Mesenchymal stem cell (in vitro differentiated cells and primary cell): Measurements from ENCODE around the gene IL12RB1.

Source experiments
- DNase-seq: peaks from one replicate; pipeline ENCODE4 v3.0.0-alpha.2; 2013
- H2AFZ ChIP-seq: one replicate; pipeline ENCODE4 v1.6.1; 2013; ENCODE audit warnings: low read depth, mild to moderate bottlenecking, control low read depth, inconsistent platforms, low read length, moderate library complexity
- H2AK5ac ChIP-seq: 2 replicates; pipeline ENCODE4 v1.6.1; 2013; ENCODE audit warnings: low read length, moderate library complexity, mild to moderate bottlenecking, inconsistent platforms; ENCODE audit not compliant: severe bottlenecking
- H2BK120ac ChIP-seq: one replicate; pipeline ENCODE4 v1.6.1; 2013; ENCODE audit warnings: low read depth, mild to moderate bottlenecking, inconsistent platforms, low read length, moderate library complexity
- H2BK12ac ChIP-seq, 2 experiments: one replicate each; pipeline ENCODE4 v1.6.1; 2013; ENCODE audit warnings: inconsistent platforms in 2 of 2, low read length in 2 of 2, mild to moderate bottlenecking in 2 of 2, moderate library complexity in 2 of 2, control low read depth in 1 of 2
- H2BK15ac ChIP-seq: one replicate; pipeline ENCODE4 v1.6.1; 2013; ENCODE audit warnings: mild to moderate bottlenecking, low read depth, inconsistent platforms; ENCODE audit not compliant: poor library complexity, severe bottlenecking
- H2BK5ac ChIP-seq: 2 replicates; pipeline ENCODE4 v1.6.1; 2013; ENCODE audit warnings: low read depth, mild to moderate bottlenecking, low read length, control low read depth, inconsistent platforms; ENCODE audit not compliant: poor library complexity, severe bottlenecking
- H3K14ac ChIP-seq, 2 experiments: one replicate each; pipeline ENCODE4 v1.6.1; 2013; ENCODE audit warnings: inconsistent platforms in 2 of 2, low read length in 2 of 2, control low read depth in 1 of 2, mild to moderate bottlenecking in 1 of 2, moderate library complexity in 1 of 2
- H3K18ac ChIP-seq, 2 experiments: one replicate each; pipeline ENCODE4 v1.6.1; 2013; ENCODE audit warnings: inconsistent platforms in 2 of 2, low read length in 2 of 2, control low read depth in 1 of 2, low read depth in 1 of 2, mild to moderate bottlenecking in 1 of 2
- H3K23ac ChIP-seq, 2 experiments: one replicate each; pipeline ENCODE4 v1.6.1; 2013; ENCODE audit warnings: inconsistent platforms in 2 of 2, low read length in 2 of 2, mild to moderate bottlenecking in 2 of 2, moderate library complexity in 2 of 2, control low read depth in 1 of 2
- H3K27ac ChIP-seq: 2 replicates; pipeline ENCODE4 v1.5.1; 2013; ENCODE audit warnings: mild to moderate bottlenecking, moderate library complexity, low read length, control low read depth, inconsistent platforms; ENCODE audit not compliant: poor library complexity, severe bottlenecking
- H3K27me3 ChIP-seq, 2 experiments: 2 replicates each; pipeline versions ENCODE4 v1.6.1 to v1.7.0; 2013; ENCODE audit warnings: low read length in 2 of 2, mild to moderate bottlenecking in 2 of 2, moderate library complexity in 2 of 2, control low read depth in 1 of 2, inconsistent platforms in 1 of 2; ENCODE audit not compliant: control insufficient read depth in 1 of 2, insufficient read depth in 1 of 2
- H3K36me3 ChIP-seq, 2 experiments: 2 replicates each; pipeline versions ENCODE4 v1.6.1 to v1.7.0; 2013; ENCODE audit warnings: low read length in 2 of 2, control low read depth in 1 of 2, inconsistent platforms in 1 of 2, low read depth in 1 of 2, mild to moderate bottlenecking in 1 of 2; ENCODE audit not compliant: insufficient read depth in 2 of 2, control insufficient read depth in 1 of 2
- H3K4ac ChIP-seq, 2 experiments: one replicate each; pipeline ENCODE4 v1.6.1; 2013; ENCODE audit warnings: inconsistent platforms in 2 of 2, low read length in 2 of 2, mild to moderate bottlenecking in 2 of 2, moderate library complexity in 2 of 2, control low read depth in 1 of 2, low read depth in 1 of 2
- H3K4me1 ChIP-seq: 2 replicates; pipeline ENCODE4 v1.6.1; 2013; ENCODE audit warnings: low read depth, low read length, control low read depth; ENCODE audit not compliant: control insufficient read depth, insufficient read depth
- H3K4me2 ChIP-seq: 2 replicates; pipeline ENCODE4 v1.6.1; 2013; ENCODE audit warnings: low read length, mild to moderate bottlenecking, inconsistent platforms; ENCODE audit not compliant: poor library complexity, severe bottlenecking
- H3K4me3 ChIP-seq, 2 experiments: 2 replicates each; pipeline versions ENCODE4 v1.5.1 to v1.7.0; 2013; ENCODE audit warnings: low read length in 2 of 2, mild to moderate bottlenecking in 2 of 2, control low read depth in 1 of 2, low read depth in 1 of 2; ENCODE audit not compliant: insufficient read depth in 1 of 2
- H3K79me1 ChIP-seq: replicated peaks from 2 replicates; pipeline ENCODE4 v1.6.1; 2013; ENCODE audit warnings: mild to moderate bottlenecking, control low read depth, low read length, inconsistent platforms; ENCODE audit not compliant: poor library complexity, severe bottlenecking
- H3K9ac ChIP-seq: 2 replicates; pipeline ENCODE4 v1.7.0; 2013; ENCODE audit warnings: mild to moderate bottlenecking, low read length, moderate library complexity
- H3K9me3 ChIP-seq: 2 replicates; pipeline ENCODE4 v1.7.0; 2013; ENCODE audit warnings: mild to moderate bottlenecking, low read length; ENCODE audit not compliant: control insufficient read depth
- H4K8ac ChIP-seq: one replicate; pipeline ENCODE4 v1.6.1; 2013; ENCODE audit warnings: inconsistent platforms, mild to moderate bottlenecking, low read length, moderate library complexity
- H4K91ac ChIP-seq: one replicate; pipeline ENCODE4 v1.6.1; 2013; ENCODE audit warnings: mild to moderate bottlenecking, low read length, inconsistent platforms
- WGBS: methylation state at CpG from one replicate; pipeline ENCODE4 v1.1.7; 2013; ENCODE audit warnings: mixed read lengths; 5-methylcytosine and 5-hydroxymethylcytosine counted together

Gene IL12RB1

GRCh38 chr19:18096258-18096657, 9.5 kb upstream of the IL12RB1 start:
- H4K91ac ChIP-seq, result no peak overlapping the region
- no peak overlapping the region for H2BK12ac ChIP-seq
- H2BK15ac ChIP-seq, result no peak overlapping the region
- no peak overlapping the region for H4K8ac ChIP-seq
- no peak overlapping the region for H3K18ac ChIP-seq
- no peak overlapping the region for H3K14ac ChIP-seq
- no peak overlapping the region for H3K9ac ChIP-seq
- no peaks in the 10 kb centered on the region for H3K9me3 ChIP-seq
- no peak overlapping the region for H3K4me3 ChIP-seq
- H2AK5ac ChIP-seq, result no peak overlapping the region
- H2BK120ac ChIP-seq, result no peak overlapping the region
- H3K4me1 ChIP-seq, result peaks cover 18% of the 10 kb centered on the region
- WGBS, result 100% methylated on average over 1 of the region's 2 CpGs
- no peak overlapping the region for H3K4ac ChIP-seq
- no peak overlapping the region for H3K4me2 ChIP-seq
- H2AFZ ChIP-seq, result no peak overlapping the region
- no peak overlapping the region for H3K23ac ChIP-seq
- no peaks in the 10 kb centered on the region for H3K36me3 ChIP-seq
- no peak overlapping the region for H3K27ac ChIP-seq
- no peaks in the 10 kb centered on the region for H3K79me1 ChIP-seq
- DNase-seq, result no peak
- H2BK5ac ChIP-seq, result no peak overlapping the region
- H3K27me3 ChIP-seq, result peaks cover 30 to 38% of the 10 kb centered on the region in 2 experiments

GRCh38 chr19:18093439-18094161, 6.9 kb upstream of the IL12RB1 start:
- H2BK12ac ChIP-seq, result no peak overlapping the region
- no peak overlapping the region for H3K14ac ChIP-seq
- no peaks in the 10 kb centered on the region for H3K9me3 ChIP-seq
- no peak overlapping the region for H3K4me3 ChIP-seq
- H2BK5ac ChIP-seq, result no peak overlapping the region
- H4K91ac ChIP-seq, result no peak overlapping the region
- H2AFZ ChIP-seq, result no peak overlapping the region
- no peak overlapping the region for H4K8ac ChIP-seq
- H3K79me1 ChIP-seq, result no peaks in the 10 kb centered on the region
- no peak overlapping the region for H3K23ac ChIP-seq
- no peak overlapping the region for H3K4ac ChIP-seq
- H3K27me3 ChIP-seq, result peaks cover 8 to 18% of the 10 kb centered on the region in 2 experiments
- H2AK5ac ChIP-seq, result no peak overlapping the region
- H3K27ac ChIP-seq, result no peak overlapping the region
- no peak overlapping the region for H3K9ac ChIP-seq
- H3K18ac ChIP-seq, result no peak overlapping the region
- H2BK120ac ChIP-seq, result no peak overlapping the region
- H3K4me1 ChIP-seq, result peaks cover 14% of the 10 kb centered on the region
- no peak overlapping the region for H3K4me2 ChIP-seq
- DNase-seq, result no peak
- no peak overlapping the region for H2BK15ac ChIP-seq
- 74% methylated on average over 4 of the region's 6 CpGs for WGBS
- no peaks in the 10 kb centered on the region for H3K36me3 ChIP-seq

- Histone ChIP-seq H3K4me1 (peaks cover 11% of the 10 kb centered on the region), H3K9me3 (no peaks in the 10 kb centered on the region), H3K18ac (no peak overlapping the region), H3K79me1 (no peaks in the 10 kb centered on the region), H3K23ac (no peak overlapping the region), H3K9ac (no peak overlapping the region), H2BK5ac (no peak overlapping the region), H4K8ac (no peak overlapping the region), H2AFZ (no peak overlapping the region), H3K27me3 (peaks cover 0 to 8% of the 10 kb centered on the region in 2 experiments), H3K4me3 (no peak overlapping the region), H3K14ac (no peak overlapping the region), H3K4ac (no peak overlapping the region), H2AK5ac (no peak overlapping the region), H3K4me2 (no peak overlapping the region), H3K36me3 (no peaks in the 10 kb centered on the region), H2BK120ac (no peak overlapping the region), H2BK12ac (no peak overlapping the region), H3K27ac (no peak overlapping the region), H2BK15ac (no peak overlapping the region), H4K91ac (no peak overlapping the region)
- no peak for DNase-seq
- 51% methylated on average over 8 of the region's 12 CpGs for WGBS
Measured at GRCh38 chr19:18091217-18091608, 4.5 kb upstream of the IL12RB1 start.

- Histone ChIP-seq H4K91ac (no peak overlapping the region), H2BK15ac (no peak overlapping the region), H2BK5ac (no peak overlapping the region), H3K79me1 (no peaks in the 10 kb centered on the region), H4K8ac (no peak overlapping the region), H3K9ac (no peak overlapping the region), H3K4me2 (no peak overlapping the region), H2BK120ac (no peak overlapping the region), H3K14ac (no peak overlapping the region), H3K18ac (no peak overlapping the region), H3K4ac (no peak overlapping the region), H2AK5ac (no peak overlapping the region), H3K27ac (no peak overlapping the region), H3K27me3 (peaks cover 0 to 7% of the 10 kb centered on the region in 2 experiments), H3K36me3 (no peaks in the 10 kb centered on the region), H3K9me3 (no peaks in the 10 kb centered on the region), H3K23ac (no peak overlapping the region), H3K4me1 (peaks cover 11% of the 10 kb centered on the region), H3K4me3 (no peak overlapping the region), H2AFZ (no peak overlapping the region), H2BK12ac (no peak overlapping the region)
- WGBS, result 80% methylated on average over 11 of the region's 12 CpGs
- no peak for DNase-seq
Measured at GRCh38 chr19:18090545-18091216, 3.9 kb upstream of the IL12RB1 start.
